ENCODE results near the gene SLC38A1.

SLC38A1 gene

GRCh38 chr12:46221255-46222128, 47.4 kb downstream of the SLC38A1 start:
- Histone ChIP-seq H3K79me2 (ENCODE audit: insufficient read depth, low read length) (no peaks in the 10 kb centered on the region), H3K9me3 (ENCODE audit: insufficient read depth, low read length, severe bottlenecking) (no peaks in the 10 kb centered on the region), H2AFZ (ENCODE audit: low read depth, low read length) (no peak overlapping the region), H3K4me1 (ENCODE audit: insufficient read depth, low read length) (peaks cover 41% of the 10 kb centered on the region), H3K4me3 (ENCODE audit: low read depth in 1 of 2, low read length in 2 of 2) (no peak overlapping the region), H3K27ac (ENCODE audit: low read length) (no peak overlapping the region), H3K36me3 (ENCODE audit: insufficient read depth, low read length) (no peaks in the 10 kb centered on the region), H4K20me1 (ENCODE audit: insufficient read depth, low read length) (peaks cover 10% of the 10 kb centered on the region), H3K9ac (ENCODE audit: low read depth, low read length) (no peak overlapping the region), H3K4me2 (ENCODE audit: insufficient read depth, low read length) (no peak overlapping the region), H3K27me3 (ENCODE audit: insufficient read depth, low read length, poor library complexity) (no peaks in the 10 kb centered on the region)
- TF ChIP-seq CTCF (IDR thresholded peaks at IDR 0.05; ENCODE audit: borderline replicate concordance, extremely low read depth, low read length, poor library complexity, severe bottlenecking) (no peak), EZH2 (IDR thresholded peaks at IDR 0.05; ENCODE audit: borderline replicate concordance, low read depth, low read length, severe bottlenecking) (no peak)
- DNase-seq (no peak), ATAC-seq (ENCODE audit: insufficient read depth, low read depth) (no peak)

- no peaks in the 10 kb centered on the region for H3K36me3 ChIP-seq (ENCODE audit: insufficient read depth, low read length)
- no peak overlapping the region for H3K9ac ChIP-seq (ENCODE audit: low read depth, low read length)
- H4K20me1 ChIP-seq (ENCODE audit: insufficient read depth, low read length), result peaks cover 16% of the 10 kb centered on the region
- no peaks in the 10 kb centered on the region for H3K9me3 ChIP-seq (ENCODE audit: insufficient read depth, low read length, severe bottlenecking)
- H3K4me2 ChIP-seq (ENCODE audit: insufficient read depth, low read length), result no peak overlapping the region
- no peak for TF ChIP-seq CTCF (IDR thresholded peaks at IDR 0.05; ENCODE audit: borderline replicate concordance, extremely low read depth, low read length, poor library complexity, severe bottlenecking)
- TF ChIP-seq EZH2 (IDR thresholded peaks at IDR 0.05; ENCODE audit: borderline replicate concordance, low read depth, low read length, severe bottlenecking), result no peak
- peak; percentile 39 for ATAC-seq (ENCODE audit: insufficient read depth, low read depth)
- H2AFZ ChIP-seq (ENCODE audit: low read depth, low read length), result no peak overlapping the region
- peaks cover 55% of the 10 kb centered on the region for H3K4me1 ChIP-seq (ENCODE audit: insufficient read depth, low read length)
- DNase-seq, result peak; percentile 59
- H3K4me3 ChIP-seq (ENCODE audit: low read depth in 1 of 2, low read length in 2 of 2), result no peak overlapping the region
- H3K27me3 ChIP-seq (ENCODE audit: insufficient read depth, low read length, poor library complexity), result no peaks in the 10 kb centered on the region
- no peaks in the 10 kb centered on the region for H3K79me2 ChIP-seq (ENCODE audit: insufficient read depth, low read length)
- H3K27ac ChIP-seq (ENCODE audit: low read length), result no peak overlapping the region
These were observed 48.8 kb downstream of the SLC38A1 start for GRCh38 chr12:46219877-46220655.

GRCh38 chr12:46219132-46219876, 49.5 kb downstream of the SLC38A1 start:
- H4K20me1 ChIP-seq (ENCODE audit: insufficient read depth, low read length), result peaks cover 16% of the 10 kb centered on the region
- H3K27ac ChIP-seq (ENCODE audit: low read length), result 0 out of 2 replicates have a peak overlapping the region, but pooled peaks have one; percentile 6
- no peak overlapping the region for H3K4me2 ChIP-seq (ENCODE audit: insufficient read depth, low read length)
- H3K9ac ChIP-seq (ENCODE audit: low read depth, low read length), result no peak overlapping the region
- H3K4me3 ChIP-seq (ENCODE audit: low read depth in 1 of 2, low read length in 2 of 2), result no peak overlapping the region
- DNase-seq (no peak), ATAC-seq (ENCODE audit: insufficient read depth, low read depth) (no peak)
- H3K36me3 ChIP-seq (ENCODE audit: insufficient read depth, low read length), result no peaks in the 10 kb centered on the region
- H2AFZ ChIP-seq (ENCODE audit: low read depth, low read length), result no peak overlapping the region
- TF ChIP-seq CTCF (IDR thresholded peaks at IDR 0.05; ENCODE audit: borderline replicate concordance, extremely low read depth, low read length, poor library complexity, severe bottlenecking) (no peak), EZH2 (IDR thresholded peaks at IDR 0.05; ENCODE audit: borderline replicate concordance, low read depth, low read length, severe bottlenecking) (no peak)
- H3K9me3 ChIP-seq (ENCODE audit: insufficient read depth, low read length, severe bottlenecking), result no peaks in the 10 kb centered on the region
- peaks cover 61% of the 10 kb centered on the region for H3K4me1 ChIP-seq (ENCODE audit: insufficient read depth, low read length)
- no peaks in the 10 kb centered on the region for H3K27me3 ChIP-seq (ENCODE audit: insufficient read depth, low read length, poor library complexity)
- no peaks in the 10 kb centered on the region for H3K79me2 ChIP-seq (ENCODE audit: insufficient read depth, low read length)
